ENCODE measurements around the gene CH25H.
"Not testable (repeated sequence)": the region's sequence is repeated elsewhere in the genome, so short reads cannot be mapped to it uniquely, and the experiment has no call there.

Gene CH25H

DNA sequence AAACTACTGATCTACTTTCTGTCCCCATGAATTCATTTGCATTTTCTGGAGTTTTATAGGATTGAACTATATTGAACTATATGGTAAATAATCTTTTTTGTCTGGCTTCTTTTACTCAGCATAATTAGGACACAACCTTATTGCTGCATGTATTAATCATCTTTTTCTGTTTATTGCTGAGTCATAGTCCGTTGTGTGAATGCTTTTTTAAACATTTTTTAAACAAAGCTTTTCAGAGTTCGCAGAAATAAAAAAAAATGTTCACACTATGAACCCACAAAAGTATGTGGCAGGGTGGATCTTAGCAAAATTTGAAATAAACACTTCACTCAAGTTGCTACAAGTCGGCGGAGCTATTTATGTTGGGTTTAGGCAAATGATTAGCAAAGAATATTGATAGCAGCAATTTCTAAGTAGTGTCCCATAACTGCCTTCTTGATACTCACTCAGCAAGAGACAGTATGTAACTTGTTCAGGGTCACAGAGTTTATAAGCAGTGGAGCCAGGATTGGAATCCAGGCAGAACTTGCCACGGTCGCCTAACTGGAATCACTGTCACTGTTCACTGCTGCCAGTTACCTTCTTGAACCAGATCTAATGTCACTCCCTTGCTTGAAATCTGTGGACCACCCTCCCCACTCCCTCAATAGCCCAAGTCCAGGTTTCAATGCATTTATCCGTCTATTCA, 5.6 kb downstream of the CH25H start:
- no peak for DNase-seq (ENCODE audit: low spot score)

DNA sequence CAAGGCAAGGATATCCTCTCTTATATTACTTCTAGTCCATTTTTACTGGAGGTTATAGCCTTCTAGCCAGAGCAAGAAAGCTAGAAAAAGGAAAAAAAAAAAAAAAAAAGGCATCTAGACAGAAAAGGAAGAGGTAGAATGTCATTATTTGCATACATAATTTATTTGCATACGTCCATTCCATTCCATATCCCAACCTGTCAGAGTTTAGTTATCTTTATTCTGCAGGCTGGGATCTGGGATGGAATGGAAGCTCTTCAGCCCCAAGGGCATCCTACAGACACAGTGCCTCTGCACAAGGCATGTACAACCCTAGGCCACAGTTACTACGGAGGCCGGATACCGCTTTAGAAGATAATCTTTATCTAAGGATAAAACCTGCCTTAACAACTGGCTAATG, 9.6 kb downstream of the CH25H start:
- DNase-seq (ENCODE audit: low spot score) = no peak

DNA sequence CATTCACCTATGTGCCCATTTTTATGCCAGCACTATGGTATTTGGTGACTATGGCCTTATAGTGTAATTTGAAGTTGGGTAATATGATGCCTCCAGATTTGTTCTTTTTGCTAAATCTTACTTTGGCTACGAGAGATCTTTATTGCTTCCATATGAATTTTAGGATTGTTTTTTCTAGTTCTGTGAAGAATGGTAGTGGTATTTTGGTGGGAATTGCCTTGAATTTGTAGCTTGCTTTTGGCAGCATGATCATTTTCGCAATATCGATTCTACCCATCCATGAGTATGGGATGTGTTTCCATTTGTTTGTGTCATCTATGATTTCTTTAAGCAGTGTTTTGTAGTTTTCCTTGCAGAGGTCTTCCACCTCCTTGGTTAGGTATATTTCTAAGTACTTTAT, 15.8 kb downstream of the CH25H start:
- not testable (repeated sequence) for DNase-seq (ENCODE audit: low spot score)

DNA sequence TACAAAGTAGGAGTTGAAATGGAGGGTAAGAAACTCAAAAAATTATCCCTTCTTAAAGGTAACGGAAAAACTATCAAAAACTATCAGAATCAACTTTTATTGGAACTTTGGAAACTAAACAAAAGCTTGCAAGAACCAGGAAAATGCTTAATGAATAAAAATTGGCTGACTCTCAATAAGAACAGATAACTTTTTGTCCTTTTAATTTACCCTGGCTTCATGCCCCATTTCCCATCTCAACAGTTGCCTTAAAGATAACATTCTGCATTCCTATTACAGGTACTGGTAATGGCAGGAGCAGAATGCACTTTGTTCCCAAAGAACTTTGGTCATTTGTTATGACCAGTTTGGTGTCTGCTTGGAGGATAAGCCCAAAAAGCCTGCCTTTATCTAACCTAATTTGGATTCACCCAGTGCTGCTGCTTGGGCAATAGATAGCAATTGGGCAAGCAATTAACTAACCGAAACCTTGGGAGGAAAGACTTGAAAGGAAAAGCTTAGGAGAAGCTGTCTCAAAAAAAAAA, 17.8 kb downstream of the CH25H start:
- no peak for DNase-seq (ENCODE audit: low spot score)

DNA sequence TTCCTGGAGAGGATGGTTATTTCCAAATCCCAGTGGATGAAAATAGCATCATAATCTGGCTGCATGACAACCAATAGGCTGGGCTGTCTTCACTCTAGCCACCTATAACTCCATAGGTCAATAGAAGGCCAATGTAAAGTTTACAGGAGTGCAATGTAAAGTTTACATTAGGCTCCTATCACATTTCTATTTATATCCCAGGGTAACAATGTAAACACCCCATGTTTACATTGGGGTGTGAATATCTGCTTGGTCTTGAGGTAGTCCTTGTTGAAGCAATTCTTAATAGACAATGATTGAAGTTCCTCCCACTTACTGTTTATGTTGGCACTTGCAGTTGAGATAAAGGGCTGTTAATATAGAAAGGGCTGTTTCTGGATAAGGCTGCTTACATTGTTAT, 21.5 kb downstream of the CH25H start:
- DNase-seq (ENCODE audit: low spot score) = no peak

DNA sequence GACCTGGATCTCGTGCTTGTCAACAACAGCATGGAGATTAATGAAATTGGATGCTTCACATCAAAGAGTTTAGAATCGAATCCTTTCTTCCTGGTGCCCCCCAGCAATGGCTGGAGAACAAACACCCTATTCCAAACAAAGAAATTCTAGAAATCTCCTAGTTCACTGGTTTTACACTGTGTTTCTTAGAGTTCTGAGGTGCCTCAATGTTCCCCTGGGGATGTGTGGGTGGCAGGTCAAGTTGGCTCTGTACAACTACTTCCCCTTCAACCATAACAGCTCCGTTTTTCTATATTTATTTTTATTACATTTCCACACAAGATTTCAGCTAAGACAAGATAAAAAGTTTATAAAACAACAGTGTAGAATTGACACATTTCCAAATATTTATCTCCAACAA, 22.5 kb downstream of the CH25H start:
- DNase-seq (ENCODE audit: low spot score) = no peak

DNA sequence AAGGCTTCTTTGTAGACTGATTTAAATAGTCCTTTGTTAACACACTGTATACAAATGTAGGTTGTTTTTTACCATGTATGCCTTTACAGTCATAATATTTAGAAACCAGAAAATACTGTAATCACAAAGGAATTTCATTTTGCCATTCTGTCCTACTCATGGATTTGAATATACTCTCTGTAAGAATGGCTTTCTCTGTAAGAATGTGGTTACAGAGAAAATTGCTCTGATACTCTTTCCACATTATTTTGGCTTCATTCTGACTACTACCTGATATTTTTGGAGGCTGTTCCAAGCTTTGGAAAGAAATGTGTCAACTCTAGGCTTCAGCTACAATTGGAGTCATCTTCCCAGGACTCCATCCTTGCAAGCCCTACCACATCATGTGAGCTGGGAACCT, 23.5 kb downstream of the CH25H start:
- no peak for DNase-seq (ENCODE audit: low spot score)

DNA sequence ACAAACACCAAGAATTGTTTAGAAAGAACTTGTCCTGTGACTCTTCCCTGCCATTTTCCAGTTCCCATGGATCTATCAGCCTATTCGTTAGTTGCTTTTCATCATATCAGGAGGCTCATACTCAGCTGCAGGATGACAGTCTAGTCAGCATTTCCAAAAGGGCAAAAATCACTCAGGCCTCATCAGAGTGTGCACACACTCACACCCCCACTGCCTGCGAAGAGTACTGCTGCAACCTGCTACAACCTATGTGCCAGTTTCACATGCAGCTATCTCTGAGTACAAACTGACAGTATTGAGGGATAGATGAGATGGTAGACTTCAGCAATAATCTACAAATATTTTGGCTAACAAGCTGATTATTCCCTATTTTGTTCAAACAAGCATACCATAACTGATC, 24.2 kb downstream of the CH25H start:
- no peak for DNase-seq (ENCODE audit: low spot score)

DNA sequence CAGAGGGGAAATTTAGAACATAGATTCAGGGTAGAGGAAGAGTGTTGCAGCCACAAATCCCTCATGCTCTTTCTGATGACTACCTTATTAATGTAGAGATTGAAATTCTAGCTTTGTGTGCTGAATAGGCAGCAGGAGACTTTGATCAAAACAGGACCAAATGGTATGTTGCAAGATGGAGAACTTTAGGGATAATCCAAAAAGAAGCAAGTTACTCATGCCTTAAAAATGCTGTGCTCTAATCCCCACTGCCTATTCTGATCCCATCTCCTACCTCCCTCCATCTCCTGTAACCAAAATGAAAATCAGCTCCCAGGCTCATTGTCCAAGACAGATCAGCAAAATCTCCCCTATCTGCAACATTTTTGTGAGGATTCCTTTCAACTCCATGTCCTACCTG, 31.3 kb downstream of the CH25H start:
- no peak for DNase-seq (ENCODE audit: low spot score)

DNA sequence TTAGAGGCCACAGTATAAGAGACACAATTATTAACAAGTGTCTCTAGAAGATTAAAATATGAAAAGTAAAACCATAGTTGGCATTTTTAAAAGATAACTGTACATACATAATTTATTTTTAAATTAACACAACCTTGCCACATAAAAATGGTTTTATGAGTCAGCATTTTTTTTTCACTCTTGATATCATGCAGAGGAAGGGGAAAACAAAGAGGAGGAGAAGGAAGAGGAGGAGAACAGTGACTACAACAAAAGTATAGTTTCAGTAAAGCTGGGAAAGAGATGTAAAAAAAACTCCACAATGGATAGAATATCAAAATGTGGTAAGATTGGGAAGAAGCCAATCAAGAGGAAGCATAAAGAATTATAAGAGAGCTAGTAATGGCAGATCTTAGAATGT, 34.0 kb downstream of the CH25H start:
- no peak for DNase-seq (ENCODE audit: low spot score)

DNA sequence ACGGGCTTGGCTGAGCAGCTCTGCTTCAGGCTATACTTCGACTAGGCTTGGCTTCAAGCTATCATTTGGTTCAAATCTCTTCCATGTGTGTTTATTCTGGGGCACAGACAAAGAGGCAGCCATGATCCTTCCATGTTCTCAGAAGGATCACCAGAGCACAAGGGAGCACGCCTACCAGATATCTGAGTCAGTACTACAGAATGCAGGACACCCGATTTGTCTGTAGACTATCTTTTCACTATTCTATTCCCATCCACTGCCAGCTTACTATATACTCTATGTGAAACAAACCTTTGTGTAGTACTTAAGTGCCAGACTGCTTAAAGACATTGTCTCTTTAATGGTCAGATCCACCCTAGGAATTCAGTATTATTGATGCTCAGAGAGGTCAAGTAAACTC, 35.1 kb downstream of the CH25H start:
- DNase-seq (ENCODE audit: low spot score) = no peak

DNA sequence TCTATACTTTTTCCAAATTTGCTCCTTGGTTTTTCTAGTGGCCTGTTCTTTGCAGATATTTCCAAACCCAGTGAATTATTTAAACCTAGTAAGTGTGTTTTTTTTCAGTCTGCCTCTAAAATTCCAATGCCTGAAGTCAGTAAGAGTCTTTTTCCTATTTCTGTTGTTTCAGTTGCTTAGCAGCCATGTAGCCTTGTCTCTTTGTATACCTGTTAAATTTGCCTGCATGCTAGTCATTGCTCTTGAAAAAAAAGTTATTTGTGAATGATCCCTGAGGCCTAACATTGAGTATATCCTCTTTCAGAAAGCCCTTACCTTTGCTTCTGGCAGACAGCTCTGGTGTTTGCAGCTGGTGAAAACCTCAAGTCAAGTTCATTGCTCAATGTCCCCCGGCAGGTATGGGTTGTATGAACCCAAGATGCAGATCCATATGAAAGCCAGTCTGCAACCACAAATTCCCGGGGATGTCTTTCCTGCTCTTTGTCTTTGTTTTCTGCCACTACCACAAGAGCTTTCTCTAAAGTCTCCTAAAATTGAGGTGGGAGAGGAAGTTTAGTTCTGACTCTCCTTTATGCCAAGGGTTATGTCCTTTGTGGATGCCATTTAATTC, 35.7 kb downstream of the CH25H start:
- no peak for DNase-seq (ENCODE audit: low spot score)

DNA sequence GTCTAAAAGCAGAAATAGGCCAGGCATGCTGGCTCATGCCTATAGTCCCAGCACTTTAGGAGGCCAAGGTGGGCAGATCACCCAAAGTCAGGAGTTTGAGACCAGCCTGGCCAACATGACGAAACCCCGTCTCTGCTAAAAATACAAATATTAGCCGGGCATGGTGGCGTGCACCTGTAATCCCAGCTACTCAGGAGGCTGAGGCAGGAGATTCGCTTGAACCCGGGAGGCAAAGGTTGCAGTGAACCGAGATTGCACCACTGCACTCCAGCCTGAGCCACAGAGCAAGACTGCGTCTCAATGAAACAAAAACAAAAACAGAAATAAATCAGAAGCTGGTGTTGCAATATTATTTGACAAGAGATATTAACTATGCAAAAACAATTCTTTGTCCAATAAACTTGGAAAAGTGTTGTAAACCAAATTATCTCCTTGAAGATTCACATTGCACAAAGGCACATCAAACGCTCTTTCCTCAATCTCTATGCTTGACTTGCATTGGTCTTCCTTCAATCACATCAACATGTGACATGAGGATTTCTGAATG, 38.7 kb downstream of the CH25H start:
- not testable (repeated sequence) for DNase-seq (ENCODE audit: low spot score)

DNA sequence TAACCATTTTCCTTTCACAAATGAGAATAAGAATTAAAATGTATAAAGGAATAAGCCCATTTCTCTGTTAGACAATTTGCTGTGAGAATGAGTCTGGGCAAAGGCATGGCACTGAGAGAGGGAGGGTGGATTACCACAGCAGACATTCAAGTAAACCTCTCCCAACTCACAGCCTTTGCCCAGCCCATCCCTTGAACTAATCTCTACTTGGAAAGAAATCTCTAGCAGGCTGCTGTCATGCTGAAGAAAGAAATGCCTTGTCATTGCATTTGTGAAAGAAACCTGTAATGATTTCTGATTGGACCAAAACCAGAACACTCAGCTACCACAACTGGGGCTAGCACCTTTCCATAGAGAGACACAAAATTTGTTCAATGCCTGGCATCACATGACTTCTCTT, 39.2 kb downstream of the CH25H start:
- no peak for DNase-seq (ENCODE audit: low spot score)

DNA sequence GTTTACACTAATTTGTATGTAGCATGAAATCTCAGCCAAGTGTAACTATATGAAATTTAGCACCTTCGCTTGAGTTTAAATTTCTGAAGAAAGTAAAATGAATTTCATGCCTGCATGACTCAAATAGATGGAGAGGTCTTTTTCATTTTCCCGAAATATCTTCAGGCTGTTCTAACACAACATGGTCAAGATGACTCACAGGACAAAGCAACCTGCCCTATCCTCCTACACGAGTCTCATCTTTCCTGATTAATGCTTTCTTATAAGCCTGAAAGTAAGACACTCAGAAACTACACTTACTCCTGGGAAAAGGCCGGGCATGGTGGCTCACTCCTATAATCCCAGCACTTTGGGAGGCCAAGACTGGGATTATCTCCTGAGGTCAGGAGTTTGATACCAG, 41.2 kb downstream of the CH25H start:
- no peak for DNase-seq (ENCODE audit: low spot score)

DNA sequence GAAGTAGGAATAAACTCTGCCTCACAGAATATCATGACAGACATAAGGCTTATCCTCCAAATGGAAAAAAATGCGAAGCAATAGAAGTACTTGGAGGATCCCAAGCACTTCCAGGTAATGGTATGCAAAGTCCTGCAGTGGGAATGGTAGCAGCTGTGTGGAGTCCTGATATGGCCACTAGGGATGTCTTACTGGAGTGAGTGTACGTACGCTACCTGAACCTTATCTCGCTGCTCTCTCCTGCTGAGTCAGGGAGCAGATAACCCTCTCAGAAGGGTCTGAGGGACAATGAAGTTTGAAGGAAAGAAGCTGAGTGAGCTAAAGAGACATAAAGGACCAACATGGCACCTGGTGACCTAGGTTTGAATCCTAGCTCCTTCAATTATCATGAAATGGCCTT, 42.2 kb downstream of the CH25H start:
- DNase-seq (ENCODE audit: low spot score) = no peak

DNA sequence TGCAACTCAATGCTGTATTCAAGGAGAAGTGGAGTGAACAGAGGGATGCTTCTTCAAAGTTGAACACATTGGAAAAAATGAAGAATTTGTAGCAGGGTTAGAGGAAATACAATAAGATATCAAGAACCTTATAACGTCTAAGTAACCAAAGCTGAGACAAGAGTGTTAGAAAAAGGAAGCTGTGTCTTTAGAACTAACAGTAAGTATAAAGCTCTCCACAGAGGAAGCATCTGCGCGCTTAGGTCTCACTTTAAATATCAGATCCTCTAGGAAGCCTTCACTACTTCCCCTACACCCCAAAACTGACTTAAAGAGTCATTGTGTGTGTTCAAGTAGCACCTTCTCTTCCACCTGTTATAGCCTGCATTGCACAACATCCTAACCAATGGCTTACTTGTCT, 43.0 kb downstream of the CH25H start:
- no peak for DNase-seq (ENCODE audit: low spot score)

DNA sequence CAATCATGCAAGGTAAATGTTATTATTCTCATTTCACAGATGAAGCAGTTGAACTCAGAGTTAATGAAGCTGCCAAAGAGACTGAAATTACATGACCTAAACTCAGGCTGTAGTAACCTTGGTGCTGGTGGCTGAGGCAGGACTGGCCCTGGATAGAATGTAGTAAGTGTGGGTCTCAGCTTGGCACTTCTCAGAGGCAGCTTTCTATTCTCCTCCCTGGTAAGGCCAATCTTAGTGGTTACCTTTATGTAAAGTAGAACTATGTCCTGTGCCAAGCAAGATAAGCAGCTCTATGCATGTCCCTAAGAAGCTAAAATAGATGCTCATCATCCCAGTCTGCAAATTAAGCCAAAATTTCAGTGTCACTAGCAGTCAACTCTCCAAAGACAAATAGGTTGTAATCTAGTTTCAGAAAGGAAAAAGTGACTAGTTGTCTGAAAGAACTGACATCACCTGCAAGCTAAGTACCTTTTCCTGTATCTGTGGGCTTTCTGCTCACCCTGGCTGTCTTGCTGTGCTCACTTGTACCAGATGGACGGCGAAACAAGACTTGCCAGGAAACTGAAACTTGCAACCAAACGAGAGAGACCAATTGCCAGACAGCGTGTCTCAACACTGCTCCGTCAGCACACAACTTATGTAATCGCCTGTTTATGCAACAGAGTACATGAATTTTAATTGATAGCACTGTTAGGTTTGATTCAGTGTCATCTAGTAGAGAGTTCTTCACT, 43.7 kb downstream of the CH25H start:
- DNase-seq (ENCODE audit: low spot score) = no peak

DNA sequence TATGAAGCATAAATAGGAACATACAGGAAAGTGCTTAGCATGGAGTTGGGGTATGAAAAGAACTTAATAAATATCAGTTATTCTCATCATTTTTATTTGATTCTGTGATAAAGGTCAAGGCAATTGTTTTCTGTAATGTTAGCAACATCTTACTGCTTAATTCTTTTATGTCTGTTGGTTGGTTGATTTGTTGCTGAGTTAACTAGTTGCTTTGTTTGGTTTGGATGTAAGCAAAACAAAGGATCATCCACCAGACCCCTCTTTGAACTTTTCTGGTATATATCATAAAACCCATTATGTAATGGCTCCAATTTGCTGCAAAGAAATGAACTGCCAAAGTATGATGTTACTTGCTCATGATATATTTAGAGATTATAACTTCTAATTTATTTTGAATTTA, 44.5 kb downstream of the CH25H start:
- no peak for DNase-seq (ENCODE audit: low spot score)

DNA sequence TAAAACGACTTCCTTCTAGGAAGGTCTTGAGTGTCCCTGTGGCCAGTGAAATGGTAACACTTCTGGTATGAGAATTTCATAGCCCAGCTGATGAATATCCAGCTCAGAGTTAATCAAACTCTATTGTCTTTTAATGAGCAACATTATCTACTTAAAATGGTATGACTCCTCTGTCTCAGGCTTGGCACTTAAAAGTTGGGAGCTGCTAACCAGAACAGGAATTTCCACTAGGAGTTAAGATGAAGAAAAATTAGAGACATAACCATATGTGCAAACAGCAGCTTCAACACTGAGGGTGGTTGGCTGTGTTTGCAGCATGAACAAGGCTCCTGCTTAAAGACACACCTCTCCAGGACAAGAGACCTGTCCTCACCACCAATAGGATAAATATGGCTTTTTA, 46.8 kb downstream of the CH25H start:
- DNase-seq (ENCODE audit: low spot score) = no peak

DNA sequence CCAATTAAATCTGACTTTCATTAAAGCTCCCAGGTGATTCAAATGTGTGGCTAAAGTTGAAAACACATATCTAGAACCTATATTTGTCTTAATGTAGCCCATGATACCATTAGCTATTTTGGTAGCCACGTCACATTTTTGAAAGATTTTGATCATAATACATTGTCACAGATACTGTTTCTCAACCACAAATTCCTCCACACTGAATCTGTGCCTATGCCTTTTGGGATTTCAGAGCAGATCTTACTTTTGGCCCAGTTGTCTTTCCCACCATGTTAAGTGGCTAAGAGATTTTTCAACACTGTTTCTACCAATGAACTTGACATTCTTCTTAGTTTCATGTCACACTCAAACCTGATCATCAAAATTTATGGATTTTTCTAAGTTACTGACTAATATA, 47.4 kb downstream of the CH25H start:
- DNase-seq (ENCODE audit: low spot score) = no peak

DNA sequence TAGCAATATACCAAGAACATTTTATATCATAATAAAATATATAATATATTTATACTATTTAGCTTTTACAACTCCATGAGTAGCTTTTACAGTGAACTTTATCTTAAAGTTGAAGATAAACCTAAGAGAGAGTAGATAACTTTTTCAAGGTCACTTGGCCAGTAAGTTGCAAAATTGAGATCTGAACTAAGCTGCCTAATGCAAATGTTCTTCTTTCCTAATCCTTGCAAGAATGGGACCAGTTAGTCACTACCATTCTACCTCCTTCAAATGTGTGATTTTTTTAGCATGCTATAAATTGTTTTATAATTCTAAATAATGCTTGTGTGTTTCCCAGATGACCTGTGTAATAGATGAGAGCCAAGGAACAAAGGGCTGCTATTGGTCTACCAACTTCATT, 47.8 kb downstream of the CH25H start:
- no peak for DNase-seq (ENCODE audit: low spot score)

DNA sequence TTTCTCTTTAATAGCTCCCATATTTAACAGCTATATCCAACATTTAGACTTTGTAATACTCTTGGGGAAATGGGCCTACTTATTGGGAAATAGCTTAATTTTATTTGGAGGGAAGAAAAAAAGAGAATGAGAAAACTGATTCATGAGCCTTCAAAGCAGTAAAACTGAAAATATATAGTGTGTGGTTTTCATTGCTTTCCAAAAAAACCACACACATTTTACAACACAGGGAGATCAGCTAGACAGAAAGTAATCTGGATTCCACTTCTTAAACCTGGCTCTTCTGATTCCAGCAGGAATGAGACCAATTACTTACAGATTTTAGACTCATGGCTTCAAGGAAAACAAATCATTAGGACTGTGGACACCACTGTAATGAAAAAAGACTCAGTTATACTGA, 48.7 kb downstream of the CH25H start:
- no peak for DNase-seq (ENCODE audit: low spot score)

All from LoVo (cell line).